SK-N-SH (cell line): ENCODE data around the gene CALN1. TPM values are rescaled to one million over a fixed set of nuclear protein-coding genes. Genes with fewer than 3 reads are reported as not detected.

Experiments used
- CTCF ChIA-PET: fragments of 300-600, 350-600 bp; formaldehyde crosslinking; extraction: SDS; loops from one replicate; lab custom pipeline; 2021; lab: Yijun Ruan, JAX
- POLR2A ChIA-PET: fragments of 350-600 bp; sonication (Branson Sonifier 250); formaldehyde crosslinking; extraction: SDS; loops from one replicate; lab custom pipeline; 2020; ENCODE audit warnings: antibody characterized with exemption, inconsistent platforms; lab: Yijun Ruan, JAX
- DNase-seq: peaks from one replicate; pipeline ENCODE4 v3.0.0; 2012
- H2AFZ ChIP-seq: fragments of 200-600 bp; sonication (generic); 2 replicates; pipeline ENCODE4 v1.8.1; 2016; ENCODE audit warnings: antibody characterized with exemption, mild to moderate bottlenecking, low read depth
- H3F3A ChIP-seq: fragments of 200-600 bp; sonication (generic); replicated peaks from 2 replicates; pipeline ENCODE3; 2016; ENCODE audit warnings: antibody characterized with exemption, mild to moderate bottlenecking; ENCODE audit not compliant: insufficient read depth
- H3K27ac ChIP-seq, 2 experiments: fragments of 200-500 bp in 1 of 2; fragments of 200-600 bp in 1 of 2; sonication (Bioruptor generic) in 1 of 2; sonication (generic), shearing (Covaris generic) in 1 of 2; 2 replicates each; pipeline versions ENCODE4 v1.5.1 to v1.6.1; 2014 to 2016; ENCODE audit warnings: low read depth in 2 of 2, inconsistent platforms in 1 of 2, low read length in 1 of 2, mild to moderate bottlenecking in 1 of 2, mixed read lengths in 1 of 2
- H3K27me3 ChIP-seq: fragments of 200-600 bp; sonication (generic), shearing (Covaris generic); 2 replicates; pipeline ENCODE4 v1.6.1; 2016; ENCODE audit warnings: mixed run types; ENCODE audit not compliant: insufficient read depth
- H3K36me3 ChIP-seq, 2 experiments: fragments of 200-500 bp in 1 of 2; fragments of 200-600 bp in 1 of 2; sonication (Bioruptor generic) in 1 of 2; sonication (generic) in 1 of 2; replicated peaks in 1 of 2; 2 replicates each; pipeline versions ENCODE3 to v1.5.1; 2014 to 2016; ENCODE audit warnings: low read length in 1 of 2, mild to moderate bottlenecking in 1 of 2; ENCODE audit not compliant: insufficient read depth in 2 of 2, control insufficient read depth in 1 of 2
- H3K4me1 ChIP-seq, 2 experiments: fragments of 200-500 bp in 1 of 2; fragments of 200-600 bp in 1 of 2; sonication (Bioruptor generic) in 1 of 2; sonication (generic), shearing (Covaris generic) in 1 of 2; 2 replicates each; pipeline versions ENCODE4 v1.5.1 to v1.6.1; 2014 to 2016; ENCODE audit warnings: low read depth in 1 of 2, low read length in 1 of 2, mixed run types in 1 of 2; ENCODE audit not compliant: insufficient read depth in 2 of 2, control insufficient read depth in 1 of 2
- H3K4me2 ChIP-seq: fragments of 200-600 bp; sonication (generic), shearing (Covaris generic); 2 replicates; pipeline ENCODE4 v1.6.1; 2017; ENCODE audit warnings: mixed run types
- H3K4me3 ChIP-seq, 2 experiments: fragments of 200-500 bp in 1 of 2; fragments of 200-600 bp in 1 of 2; sonication (Bioruptor generic) in 1 of 2; sonication (generic), shearing (Covaris generic) in 1 of 2; 2 replicates each; pipeline versions ENCODE4 v1.5.1 to v1.8.1; 2014 to 2016; ENCODE audit warnings: low read depth in 2 of 2, inconsistent platforms in 1 of 2, low read length in 1 of 2, mild to moderate bottlenecking in 1 of 2, mixed read lengths in 1 of 2, moderate library complexity in 1 of 2
- H3K79me2 ChIP-seq: fragments of 200-600 bp; sonication (generic); 2 replicates; pipeline ENCODE4 v1.8.1; 2017; ENCODE audit warnings: mild to moderate bottlenecking; ENCODE audit not compliant: insufficient read depth
- H3K9ac ChIP-seq: fragments of 200-600 bp; sonication (generic); 2 replicates; pipeline ENCODE4 v1.6.1; 2017; ENCODE audit warnings: mixed run types
- H3K9me2 ChIP-seq: fragments of 200-600 bp; sonication (generic); 2 replicates; pipeline ENCODE4 v1.6.1; 2017; ENCODE audit warnings: mixed run types
- H3K9me3 ChIP-seq: fragments of 200-600 bp; sonication (generic); 2 replicates; pipeline ENCODE4 v1.6.1; 2017; ENCODE audit warnings: mixed run types, mild to moderate bottlenecking, moderate library complexity
- H4K20me1 ChIP-seq: fragments of 200-600 bp; sonication (generic); 2 replicates; pipeline ENCODE4 v1.6.1; 2017; ENCODE audit warnings: mild to moderate bottlenecking, mixed run types; ENCODE audit not compliant: insufficient read depth
- CHD2 ChIP-seq: fragments of 150-350 bp; IDR thresholded peaks from 2 replicates; pipeline ENCODE4 v1.6.1; 2018; ENCODE audit warnings: low read length; ENCODE audit not compliant: partially characterized antibody
- ELF1 ChIP-seq: IDR thresholded peaks from 2 replicates; pipeline ENCODE4 v1.4.0; 2012
- EP300 ChIP-seq, 2 experiments: IDR thresholded peaks; 2 replicates each; pipeline versions ENCODE4 v1.4.0 to v1.6.1; 2012; ENCODE audit warnings: borderline replicate concordance in 1 of 2, low read depth in 1 of 2, low read length in 1 of 2
- EZH2phosphoT487 ChIP-seq: fragments of 200-600 bp; sonication (generic); IDR thresholded peaks from 2 replicates; pipeline ENCODE4 v1.6.1; 2017; ENCODE audit warnings: low read depth, mixed run types, mild to moderate bottlenecking, antibody characterized with exemption, moderate library complexity, borderline replicate concordance
- FOSL2 ChIP-seq: IDR thresholded peaks from 2 replicates; pipeline ENCODE4 v1.4.0; 2012; ENCODE audit warnings: low read depth, mild to moderate bottlenecking, moderate library complexity, borderline replicate concordance
- FOXJ3 ChIP-seq: sonication (generic); formaldehyde crosslinking; IDR thresholded peaks from 2 replicates; pipeline ENCODE4 v1.5.1; 2020; ENCODE audit warnings: mild to moderate bottlenecking, missing genetic modification reagents
- FOXM1 ChIP-seq: IDR thresholded peaks from 2 replicates; pipeline ENCODE4 v1.4.0; 2012; ENCODE audit warnings: low read depth, mild to moderate bottlenecking
- GATA2 ChIP-seq: sonication (generic); formaldehyde crosslinking; IDR thresholded peaks from 2 replicates; pipeline ENCODE4 v1.5.0; 2020; ENCODE audit warnings: mild to moderate bottlenecking, missing genetic modification reagents
- JUND ChIP-seq: IDR thresholded peaks from 2 replicates; pipeline ENCODE4 v1.4.0; 2012
- MEF2A ChIP-seq: IDR thresholded peaks from 2 replicates; pipeline ENCODE4 v1.4.0; 2012; ENCODE audit warnings: low read depth, borderline replicate concordance
- MXI1 ChIP-seq: IDR thresholded peaks from 2 replicates; pipeline ENCODE4 v1.6.1; 2012; ENCODE audit warnings: mild to moderate bottlenecking, low read depth, low read length, improper control_type of control experiment
- NFIC ChIP-seq: IDR thresholded peaks from 2 replicates; pipeline ENCODE4 v1.4.0; 2012; ENCODE audit warnings: borderline replicate concordance
- NRF1 ChIP-seq: IDR thresholded peaks from 2 replicates; pipeline ENCODE4 v1.6.1; 2012; ENCODE audit warnings: low read depth, mild to moderate bottlenecking, low read length
- POLR2AphosphoS5 ChIP-seq: IDR thresholded peaks from 2 replicates; pipeline ENCODE4 v1.6.1; 2012; ENCODE audit warnings: low read depth, low read length
- RAD21 ChIP-seq: IDR thresholded peaks from 2 replicates; pipeline ENCODE4 v1.6.1; 2012; ENCODE audit warnings: mild to moderate bottlenecking, low read length
- RCOR1 ChIP-seq: fragments of 150-350 bp; IDR thresholded peaks from 2 replicates; pipeline ENCODE4 v1.6.1; 2017; ENCODE audit warnings: antibody characterized with exemption, low read length
- RFX5 ChIP-seq: IDR thresholded peaks from 2 replicates; pipeline ENCODE4 v1.6.1; 2012; ENCODE audit warnings: mild to moderate bottlenecking, improper control_type of control experiment, low read length
- SIN3A ChIP-seq: IDR thresholded peaks from 2 replicates; pipeline ENCODE4 v1.6.1; 2012; ENCODE audit warnings: low read depth, mild to moderate bottlenecking, low read length, moderate library complexity, borderline replicate concordance
- SMC3 ChIP-seq: IDR thresholded peaks from 2 replicates; pipeline ENCODE4 v1.6.1; 2012; ENCODE audit warnings: low read depth, low read length, improper control_type of control experiment
- TAF1 ChIP-seq: IDR thresholded peaks from 2 replicates; pipeline ENCODE4 v1.6.1; 2012; ENCODE audit warnings: low read depth, mild to moderate bottlenecking, low read length, moderate library complexity, borderline replicate concordance
- TCF12 ChIP-seq: IDR thresholded peaks from 2 replicates; pipeline ENCODE4 v1.4.0; 2012
- TEAD4 ChIP-seq: IDR thresholded peaks from 2 replicates; pipeline ENCODE4 v1.4.0; 2012; ENCODE audit warnings: mild to moderate bottlenecking, borderline replicate concordance; ENCODE audit not compliant: insufficient read depth
- YY1 ChIP-seq: IDR thresholded peaks from 2 replicates; pipeline ENCODE4 v1.4.0; 2012; ENCODE audit warnings: low read depth, mild to moderate bottlenecking
- WGBS: methylation state at CpG from one replicate; pipeline ENCODE4 v1.1.6; 2017; ENCODE audit warnings: low lambda C conversion rate; 5-methylcytosine and 5-hydroxymethylcytosine counted together
- polyA plus RNA-seq, 3 experiments: library from polyadenylated mRNA; depleted of rRNA; stranded (reverse); fragments of >200 nt; gene quantifications; 2 replicates each; pipeline ENCODE4 v1.2.3, GENCODE V29; 2012
- TF ChIP-seq, protein P1 (sequence below): fragments of 150-350 bp; IDR thresholded peaks from 2 replicates; pipeline ENCODE4 v1.6.1; 2016; ENCODE audit warnings: mild to moderate bottlenecking, low read depth, low read length
- TF ChIP-seq, protein P2 (sequence below): IDR thresholded peaks from 2 replicates; pipeline ENCODE4; 2012
- TF ChIP-seq, protein P3 (sequence below): fragments of 150-350 bp; IDR thresholded peaks from 2 replicates; pipeline ENCODE4 v1.6.1; 2017; ENCODE audit warnings: antibody characterized with exemption, low read length, low read depth, borderline replicate concordance
- TF ChIP-seq, protein P4 (sequence below): IDR thresholded peaks from 2 replicates; pipeline ENCODE4 v1.4.0; 2012; ENCODE audit warnings: low read depth, borderline replicate concordance
- TF ChIP-seq, protein P5 (sequence below): fragments of 200-600 bp; sonication (generic); IDR thresholded peaks from 2 replicates; pipeline ENCODE4 v1.6.1; 2017; ENCODE audit warnings: antibody characterized with exemption, mild to moderate bottlenecking, moderate library complexity

CALN1 gene
- polyA plus RNA-seq, 1 of the 3 experiments (the other 2 are of a cell fraction) = not detected

DNA sequence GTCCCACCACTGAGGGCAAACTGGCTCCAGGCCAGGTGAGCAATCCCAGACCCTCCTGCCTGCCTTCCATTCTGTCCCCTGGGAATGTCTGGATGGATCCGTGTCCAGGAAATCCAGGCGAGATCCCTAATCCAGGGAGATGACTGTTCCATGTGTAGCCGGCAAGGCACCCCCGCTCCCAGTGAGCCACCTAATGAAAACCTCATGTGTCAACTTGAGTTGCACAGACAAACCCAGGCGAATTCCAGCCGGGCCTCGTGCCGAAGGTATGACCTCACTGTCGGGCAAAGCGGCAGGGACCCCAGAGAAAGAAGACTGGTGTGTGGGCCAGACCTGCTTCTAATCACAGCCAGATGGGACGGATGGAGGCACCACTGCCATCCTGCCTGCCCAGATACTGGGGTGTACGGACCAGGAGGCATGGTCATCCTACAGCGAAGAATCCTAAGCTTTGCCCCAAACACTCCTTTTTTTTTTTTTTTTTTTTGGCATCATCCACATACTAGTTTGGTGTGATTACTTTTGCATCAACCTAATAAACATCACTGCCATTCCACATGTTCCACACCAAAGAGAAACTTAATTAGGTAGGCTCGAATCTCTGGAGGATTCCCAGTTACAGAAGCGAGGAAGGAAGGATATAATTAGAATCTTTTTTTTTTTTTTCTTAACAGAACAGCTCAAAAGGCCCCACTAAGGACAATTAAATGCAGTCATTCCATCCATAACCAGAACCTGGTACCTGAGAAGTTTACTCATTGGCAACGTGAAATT lies 313.1 kb downstream of the CALN1 start:
- Histone ChIP-seq H3F3A (no peaks in the 10 kb centered on the region), H3K27me3 (no peaks in the 10 kb centered on the region), H3K9ac (no peak overlapping the region), H3K4me2 (no peak overlapping the region), H3K36me3 (no peaks in the 10 kb centered on the region), H3K4me1 (peaks cover 0 to 11% of the 10 kb centered on the region in 2 experiments; a peak in 2 of 4 replicates), H3K27ac (peak overlapping the region in 1 of 2 experiments; percentile 89; a peak in 2 of 4 replicates), H3K9me3 (no peaks in the 10 kb centered on the region), H4K20me1 (no peaks in the 10 kb centered on the region), H3K9me2 (no peaks in the 10 kb centered on the region), H2AFZ (no peak overlapping the region), H3K79me2 (no peaks in the 10 kb centered on the region), H3K4me3 (no peak overlapping the region)
- peak; percentile 88 for DNase-seq
- 3% methylated on average over 14 of the region's 16 CpGs for WGBS
- ChIA-PET CTCF (no interaction called here), POLR2A (no interaction called here)
- no peak for TF ChIP-seq NRF1
- TF ChIP-seq RCOR1 = peak; percentile 88
- TF ChIP-seq EZH2phosphoT487 = no peak
- TF ChIP-seq MXI1 = peak; percentile 90
- TF ChIP-seq, protein P1, sequence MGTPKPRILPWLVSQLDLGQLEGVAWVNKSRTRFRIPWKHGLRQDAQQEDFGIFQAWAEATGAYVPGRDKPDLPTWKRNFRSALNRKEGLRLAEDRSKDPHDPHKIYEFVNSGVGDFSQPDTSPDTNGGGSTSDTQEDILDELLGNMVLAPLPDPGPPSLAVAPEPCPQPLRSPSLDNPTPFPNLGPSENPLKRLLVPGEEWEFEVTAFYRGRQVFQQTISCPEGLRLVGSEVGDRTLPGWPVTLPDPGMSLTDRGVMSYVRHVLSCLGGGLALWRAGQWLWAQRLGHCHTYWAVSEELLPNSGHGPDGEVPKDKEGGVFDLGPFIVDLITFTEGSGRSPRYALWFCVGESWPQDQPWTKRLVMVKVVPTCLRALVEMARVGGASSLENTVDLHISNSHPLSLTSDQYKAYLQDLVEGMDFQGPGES = no peak
- no peak for TF ChIP-seq YY1
- no peak; the same call in 1 of the 2 replicates for TF ChIP-seq SMC3
- peak; percentile 91 for TF ChIP-seq CHD2
- no peak for TF ChIP-seq FOXM1
- no peak for TF ChIP-seq ELF1
- TF ChIP-seq, protein P2, sequence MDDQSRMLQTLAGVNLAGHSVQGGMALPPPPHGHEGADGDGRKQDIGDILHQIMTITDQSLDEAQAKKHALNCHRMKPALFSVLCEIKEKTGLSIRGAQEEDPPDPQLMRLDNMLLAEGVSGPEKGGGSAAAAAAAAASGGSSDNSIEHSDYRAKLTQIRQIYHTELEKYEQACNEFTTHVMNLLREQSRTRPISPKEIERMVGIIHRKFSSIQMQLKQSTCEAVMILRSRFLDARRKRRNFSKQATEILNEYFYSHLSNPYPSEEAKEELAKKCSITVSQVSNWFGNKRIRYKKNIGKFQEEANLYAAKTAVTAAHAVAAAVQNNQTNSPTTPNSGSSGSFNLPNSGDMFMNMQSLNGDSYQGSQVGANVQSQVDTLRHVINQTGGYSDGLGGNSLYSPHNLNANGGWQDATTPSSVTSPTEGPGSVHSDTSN = no peak
- TF ChIP-seq, protein P3, sequence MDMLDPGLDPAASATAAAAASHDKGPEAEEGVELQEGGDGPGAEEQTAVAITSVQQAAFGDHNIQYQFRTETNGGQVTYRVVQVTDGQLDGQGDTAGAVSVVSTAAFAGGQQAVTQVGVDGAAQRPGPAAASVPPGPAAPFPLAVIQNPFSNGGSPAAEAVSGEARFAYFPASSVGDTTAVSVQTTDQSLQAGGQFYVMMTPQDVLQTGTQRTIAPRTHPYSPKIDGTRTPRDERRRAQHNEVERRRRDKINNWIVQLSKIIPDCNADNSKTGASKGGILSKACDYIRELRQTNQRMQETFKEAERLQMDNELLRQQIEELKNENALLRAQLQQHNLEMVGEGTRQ = no peak
- TF ChIP-seq FOXJ3 (CRISPR knock-in tag) = 0 out of 2 replicates have a peak, but pooled peaks have one; percentile 29
- TF ChIP-seq TAF1 = no peak
- TF ChIP-seq, protein P4, sequence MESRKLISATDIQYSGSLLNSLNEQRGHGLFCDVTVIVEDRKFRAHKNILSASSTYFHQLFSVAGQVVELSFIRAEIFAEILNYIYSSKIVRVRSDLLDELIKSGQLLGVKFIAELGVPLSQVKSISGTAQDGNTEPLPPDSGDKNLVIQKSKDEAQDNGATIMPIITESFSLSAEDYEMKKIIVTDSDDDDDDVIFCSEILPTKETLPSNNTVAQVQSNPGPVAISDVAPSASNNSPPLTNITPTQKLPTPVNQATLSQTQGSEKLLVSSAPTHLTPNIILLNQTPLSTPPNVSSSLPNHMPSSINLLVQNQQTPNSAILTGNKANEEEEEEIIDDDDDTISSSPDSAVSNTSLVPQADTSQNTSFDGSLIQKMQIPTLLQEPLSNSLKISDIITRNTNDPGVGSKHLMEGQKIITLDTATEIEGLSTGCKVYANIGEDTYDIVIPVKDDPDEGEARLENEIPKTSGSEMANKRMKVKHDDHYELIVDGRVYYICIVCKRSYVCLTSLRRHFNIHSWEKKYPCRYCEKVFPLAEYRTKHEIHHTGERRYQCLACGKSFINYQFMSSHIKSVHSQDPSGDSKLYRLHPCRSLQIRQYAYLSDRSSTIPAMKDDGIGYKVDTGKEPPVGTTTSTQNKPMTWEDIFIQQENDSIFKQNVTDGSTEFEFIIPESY = no peak
- no peak for TF ChIP-seq FOSL2
- TF ChIP-seq, protein P5, sequence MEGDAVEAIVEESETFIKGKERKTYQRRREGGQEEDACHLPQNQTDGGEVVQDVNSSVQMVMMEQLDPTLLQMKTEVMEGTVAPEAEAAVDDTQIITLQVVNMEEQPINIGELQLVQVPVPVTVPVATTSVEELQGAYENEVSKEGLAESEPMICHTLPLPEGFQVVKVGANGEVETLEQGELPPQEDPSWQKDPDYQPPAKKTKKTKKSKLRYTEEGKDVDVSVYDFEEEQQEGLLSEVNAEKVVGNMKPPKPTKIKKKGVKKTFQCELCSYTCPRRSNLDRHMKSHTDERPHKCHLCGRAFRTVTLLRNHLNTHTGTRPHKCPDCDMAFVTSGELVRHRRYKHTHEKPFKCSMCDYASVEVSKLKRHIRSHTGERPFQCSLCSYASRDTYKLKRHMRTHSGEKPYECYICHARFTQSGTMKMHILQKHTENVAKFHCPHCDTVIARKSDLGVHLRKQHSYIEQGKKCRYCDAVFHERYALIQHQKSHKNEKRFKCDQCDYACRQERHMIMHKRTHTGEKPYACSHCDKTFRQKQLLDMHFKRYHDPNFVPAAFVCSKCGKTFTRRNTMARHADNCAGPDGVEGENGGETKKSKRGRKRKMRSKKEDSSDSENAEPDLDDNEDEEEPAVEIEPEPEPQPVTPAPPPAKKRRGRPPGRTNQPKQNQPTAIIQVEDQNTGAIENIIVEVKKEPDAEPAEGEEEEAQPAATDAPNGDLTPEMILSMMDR = no peak
- no peak; the same call in 1 of the 2 replicates for TF ChIP-seq POLR2AphosphoS5
- TF ChIP-seq GATA2 (CRISPR knock-in tag) = peak; percentile 65
- TF ChIP-seq RFX5 = no peak; the same call in 1 of the 2 replicates
- peak; percentile 57 for TF ChIP-seq TCF12
- TF ChIP-seq RAD21 = 0 out of 2 replicates have a peak, but pooled peaks have one; percentile 30
- TF ChIP-seq JUND = no peak
- TF ChIP-seq MEF2A = no peak
- no peak for TF ChIP-seq SIN3A
- TF ChIP-seq TEAD4 = no peak
- peak in 1 of 2 experiments; percentile 71; a peak in 2 of 4 replicates for TF ChIP-seq EP300 (IDR thresholded peaks at IDR 0.05; ENCODE audit: borderline replicate concordance in 1 of 2, low read depth in 1 of 2, low read length in 1 of 2)
- no peak for TF ChIP-seq NFIC
